IPS DF 19.7 (cell line): ENCODE results near the gene PPP1R13B.
"Not testable (repeated sequence)": the region's sequence is repeated elsewhere in the genome, so short reads cannot be mapped to it uniquely, and the experiment has no call there.

ENCODE experiments used
- DNase-seq: peaks from one replicate; pipeline ENCODE4 v3.0.0-alpha.2; 2013; ENCODE audit warnings: low read depth, low spot score

PPP1R13B gene

GRCh38 chr14:103702095-103702494, 145.3 kb downstream of the PPP1R13B start:
- no peak for DNase-seq

DNA sequence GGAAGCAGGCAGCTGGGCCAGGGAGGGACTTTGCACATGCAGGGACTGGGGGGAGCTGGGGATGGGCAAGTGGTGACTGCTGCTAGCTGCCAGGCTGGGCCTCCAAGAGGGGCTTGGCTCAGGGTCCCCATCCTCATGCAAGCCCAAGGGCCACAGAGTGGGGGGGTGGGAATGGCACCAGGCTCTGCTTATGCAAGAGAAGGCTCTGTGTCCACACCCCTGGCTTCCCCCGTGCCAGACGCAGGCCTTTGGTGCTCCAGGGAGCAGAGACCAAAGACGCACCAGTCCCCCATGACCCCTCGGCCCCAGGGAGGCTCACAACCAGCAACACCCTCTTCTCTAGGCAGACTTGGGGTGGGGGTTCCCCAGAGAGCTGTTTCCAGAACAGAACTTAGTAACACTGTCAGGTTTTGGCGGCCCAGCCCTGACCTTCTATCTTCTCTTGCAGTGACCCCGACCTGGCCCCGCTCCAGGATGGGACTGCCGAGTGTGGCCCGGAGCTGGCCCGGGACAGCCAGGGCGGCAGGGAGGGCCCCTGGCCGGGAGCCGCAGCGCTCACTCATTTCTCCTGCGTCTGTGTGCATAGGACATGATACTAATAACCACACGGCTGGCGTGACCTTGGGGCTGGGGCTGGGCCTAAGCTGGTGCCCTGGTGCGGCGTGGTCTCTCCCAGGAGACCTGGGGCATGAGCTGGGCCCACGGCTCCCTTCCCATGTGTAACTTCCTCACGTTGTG, 146.5 kb downstream of the PPP1R13B start:
- no peak for DNase-seq

DNA sequence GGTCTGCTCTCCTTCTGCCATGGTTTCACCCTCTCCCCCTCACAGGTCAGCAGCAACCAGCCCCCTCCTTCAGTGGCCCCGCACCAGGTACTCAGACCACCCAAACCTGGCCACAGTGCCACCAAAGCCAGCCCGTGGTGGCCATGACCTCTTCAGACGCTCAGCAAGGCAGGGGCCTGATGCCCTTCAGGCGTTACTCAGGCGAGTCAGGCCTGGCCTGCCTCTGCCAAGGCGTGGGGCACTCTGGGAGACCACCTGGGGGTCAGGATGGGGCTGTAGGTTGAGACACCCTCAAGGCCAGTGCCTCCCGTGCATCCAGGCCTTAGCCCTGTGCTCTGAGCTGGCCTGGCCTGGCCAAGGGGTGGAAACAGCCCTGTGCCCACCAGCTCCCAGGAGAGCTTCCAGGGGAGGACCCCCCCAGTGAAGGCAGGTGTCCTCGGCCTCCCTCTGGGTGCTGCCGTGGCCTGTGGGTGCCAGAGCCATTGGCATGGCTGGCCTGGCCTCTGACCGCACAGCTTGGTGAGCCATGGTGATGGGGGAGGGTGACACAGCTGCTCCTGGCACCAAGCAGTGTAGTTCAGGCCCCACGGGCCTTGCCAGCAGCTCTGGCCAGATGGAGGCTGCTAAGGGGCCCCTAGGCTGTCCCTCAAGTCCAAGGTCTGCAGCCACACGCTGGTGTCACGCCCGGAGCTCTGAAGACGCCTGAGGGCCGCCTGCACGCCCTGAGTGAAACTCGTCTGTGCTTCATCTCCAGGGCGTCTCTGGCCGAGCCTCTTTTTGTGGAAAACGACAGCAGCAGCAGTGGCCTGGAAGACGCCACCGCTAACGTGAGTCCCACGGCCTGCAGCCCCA, 147.2 kb downstream of the PPP1R13B start:
- no peak for DNase-seq

- DNase-seq = no peak
Measured at GRCh38 chr14:103699261-103699661, 148.1 kb downstream of the PPP1R13B start.

DNA sequence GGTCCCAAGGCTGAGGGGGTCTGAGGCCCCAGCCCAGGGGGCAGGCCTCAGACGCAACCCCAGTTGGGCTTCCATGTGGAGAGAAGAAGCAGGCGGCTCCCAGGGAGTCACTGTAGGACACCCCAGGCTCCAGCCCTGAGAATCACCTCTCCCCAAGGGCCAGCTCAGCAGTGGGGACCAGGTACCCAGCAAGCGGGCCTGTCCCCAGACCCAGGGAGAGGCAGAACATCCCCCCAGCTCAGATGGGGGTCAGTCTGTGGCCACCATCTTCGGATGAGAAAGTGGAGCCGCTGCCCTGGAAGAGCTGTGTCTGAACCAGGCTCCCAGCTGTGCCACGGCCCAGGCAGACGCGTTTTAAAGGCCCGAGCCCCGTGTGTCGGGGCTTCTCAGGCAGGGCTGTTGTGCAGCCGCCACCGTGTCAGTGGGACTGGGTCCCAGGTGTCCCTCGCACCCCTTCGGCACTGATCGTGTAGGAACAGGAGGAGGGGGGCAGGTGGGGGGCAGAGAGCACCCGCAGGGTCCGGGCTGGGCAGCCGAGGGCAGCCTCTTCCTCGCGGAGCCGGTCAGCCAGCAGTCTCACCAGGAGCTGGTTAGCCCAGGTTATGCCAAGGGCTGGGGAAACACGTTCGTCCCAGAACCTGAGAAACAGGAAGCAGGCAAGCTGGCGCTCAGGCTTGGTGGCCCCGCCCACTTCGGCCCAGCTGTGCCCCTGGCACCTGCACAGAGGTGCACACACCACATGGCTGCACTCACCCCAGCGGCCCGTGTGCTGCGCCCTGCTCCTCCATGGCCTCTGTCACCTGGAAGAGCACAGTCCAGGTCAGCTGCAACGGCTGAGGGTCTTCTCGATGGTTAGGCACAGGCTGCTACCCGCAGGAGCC, 148.8 kb downstream of the PPP1R13B start:
- no peak for DNase-seq

DNA sequence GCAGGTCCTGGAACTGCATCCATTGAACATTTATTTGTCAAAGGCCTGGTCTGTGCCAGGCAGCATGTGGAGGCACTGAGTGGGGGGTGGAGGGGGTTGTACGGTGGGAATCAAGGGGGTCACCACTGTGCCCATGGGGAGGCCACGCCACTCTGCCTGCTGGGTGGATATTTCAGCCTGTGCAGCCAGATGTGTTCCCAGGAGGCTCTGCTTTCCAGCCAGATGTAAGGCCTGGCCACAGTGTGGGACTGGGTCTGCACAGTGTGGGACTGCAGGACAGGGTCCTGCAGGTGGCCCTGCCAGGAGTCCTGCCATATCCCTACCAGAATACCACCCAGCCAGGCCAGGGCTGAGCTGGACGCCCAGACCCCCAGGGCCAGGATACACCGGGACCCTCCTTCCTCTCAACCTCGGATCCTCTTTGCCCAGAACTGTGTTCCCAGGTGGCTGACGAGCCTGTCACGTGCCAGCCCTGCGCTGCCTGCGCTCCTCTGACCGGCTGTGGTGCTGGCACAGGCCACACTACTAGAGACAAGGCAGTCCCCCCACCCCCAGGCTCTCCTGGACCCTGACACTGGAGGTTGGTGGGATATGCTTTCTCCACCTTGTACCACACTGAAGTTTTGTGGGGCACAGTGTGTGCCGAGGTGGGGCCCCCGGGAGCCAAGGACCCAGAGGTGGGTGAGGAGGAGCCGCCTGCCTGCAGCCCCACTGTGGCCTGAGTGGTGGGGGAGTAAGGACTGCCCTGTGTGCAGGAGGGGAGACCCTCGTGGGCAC, 149.6 kb downstream of the PPP1R13B start:
- no peak for DNase-seq

GRCh38 chr14:103697206-103697602, 150.2 kb downstream of the PPP1R13B start:
- DNase-seq = no peak

GRCh38 chr14:103696466-103697071, 150.8 kb downstream of the PPP1R13B start:
- no peak for DNase-seq

DNA sequence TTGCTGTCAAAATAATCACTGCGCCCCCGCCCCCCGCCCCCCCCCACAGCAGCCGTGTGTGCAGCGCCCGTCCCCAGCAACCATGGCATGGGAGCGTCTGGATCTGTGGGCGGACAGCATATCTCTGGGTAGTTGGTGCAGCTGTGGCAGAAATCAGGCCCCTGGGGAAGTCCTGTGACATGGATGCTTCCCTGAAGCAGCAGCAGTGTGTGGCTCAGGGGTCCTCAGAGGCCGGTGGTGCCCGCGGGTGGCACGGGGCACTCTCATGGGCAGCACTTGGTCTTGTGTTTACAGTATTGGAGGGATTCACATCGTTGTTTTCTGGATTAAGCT, 151.3 kb downstream of the PPP1R13B start:
- no peak for DNase-seq

DNA sequence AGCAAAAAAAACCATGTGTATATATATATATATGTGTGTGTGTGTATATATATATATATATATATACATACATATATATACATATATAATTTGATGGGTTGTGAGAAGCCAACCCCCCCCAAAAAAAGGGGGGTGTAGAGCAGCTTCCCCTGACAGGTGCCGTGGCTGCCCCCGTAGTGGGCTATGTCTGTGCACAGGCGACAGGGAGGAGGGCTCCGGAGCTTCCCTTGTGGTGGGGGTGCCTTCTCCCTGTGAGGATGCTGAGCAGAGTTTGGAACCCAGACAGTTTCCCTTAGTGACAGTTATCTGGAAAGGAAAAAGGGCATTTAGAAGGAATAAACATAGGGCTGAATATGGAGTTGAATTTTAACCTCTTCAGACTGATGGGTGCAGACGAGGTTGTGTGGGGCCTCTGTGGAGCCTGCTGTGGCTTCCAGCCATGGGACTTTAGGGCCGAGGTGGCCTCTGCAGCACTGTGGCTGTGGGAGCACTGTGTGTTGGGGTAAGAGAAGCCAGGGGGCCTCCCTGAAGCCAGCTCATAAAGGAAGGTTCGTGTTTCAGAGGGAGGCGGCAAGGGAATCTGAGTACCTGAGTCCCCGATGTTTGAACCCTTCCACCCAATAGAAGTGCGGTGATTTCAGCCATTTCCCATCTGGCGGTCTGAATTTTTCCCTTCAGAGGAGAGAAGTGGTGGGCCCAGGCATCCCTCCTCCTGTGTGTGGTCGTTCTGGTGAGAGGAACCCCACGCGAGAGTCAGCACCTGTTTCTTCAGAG, 151.9 kb downstream of the PPP1R13B start:
- no peak for DNase-seq

DNA sequence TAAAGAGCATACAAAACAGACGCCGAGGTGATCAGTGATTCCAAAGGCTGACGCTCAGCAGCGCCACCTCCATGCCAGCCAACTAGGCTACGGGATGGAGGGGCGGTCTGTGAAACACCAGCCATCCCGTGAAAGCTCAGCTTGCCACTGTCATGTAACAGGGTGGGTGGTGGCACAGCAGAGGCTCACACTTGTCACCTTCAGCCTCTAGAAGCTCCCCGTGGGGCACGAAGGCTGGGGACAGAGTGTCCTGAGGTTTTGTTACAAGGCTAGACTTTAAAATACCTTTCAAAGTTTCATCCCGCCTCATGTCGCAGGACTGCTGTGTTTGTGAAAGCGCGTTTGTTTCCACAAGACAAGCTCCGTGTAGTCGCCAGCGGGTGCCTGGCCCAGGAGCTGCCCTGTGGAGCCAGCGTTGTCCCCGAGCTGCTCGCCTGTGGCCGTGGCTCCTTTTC, 152.8 kb downstream of the PPP1R13B start:
- DNase-seq = no peak

- no peak for DNase-seq
Measured at GRCh38 chr14:103693515-103693914, 153.9 kb downstream of the PPP1R13B start.

DNA sequence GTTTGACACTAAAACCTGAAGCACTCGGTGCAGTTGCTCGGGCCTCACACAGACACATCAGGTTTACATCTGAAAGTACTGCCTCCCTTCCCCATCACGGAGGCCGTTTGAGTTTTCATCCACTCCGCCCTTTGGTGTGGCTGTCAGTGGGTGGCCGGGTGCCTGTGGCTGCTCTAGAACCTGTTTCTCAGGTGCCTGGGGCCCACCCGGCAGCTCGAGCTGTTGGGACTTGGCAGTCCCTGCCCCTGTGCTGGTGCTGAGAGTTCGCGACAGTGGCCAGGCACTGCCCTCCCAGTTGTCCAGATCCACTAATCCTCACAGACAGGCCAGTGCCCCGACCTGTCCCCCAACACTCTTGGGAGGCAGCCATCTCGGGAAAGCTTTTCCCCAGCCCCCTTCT, 154.5 kb downstream of the PPP1R13B start:
- no peak for DNase-seq

GRCh38 chr14:103692159-103692558, 155.2 kb downstream of the PPP1R13B start:
- DNase-seq = no peak

DNA sequence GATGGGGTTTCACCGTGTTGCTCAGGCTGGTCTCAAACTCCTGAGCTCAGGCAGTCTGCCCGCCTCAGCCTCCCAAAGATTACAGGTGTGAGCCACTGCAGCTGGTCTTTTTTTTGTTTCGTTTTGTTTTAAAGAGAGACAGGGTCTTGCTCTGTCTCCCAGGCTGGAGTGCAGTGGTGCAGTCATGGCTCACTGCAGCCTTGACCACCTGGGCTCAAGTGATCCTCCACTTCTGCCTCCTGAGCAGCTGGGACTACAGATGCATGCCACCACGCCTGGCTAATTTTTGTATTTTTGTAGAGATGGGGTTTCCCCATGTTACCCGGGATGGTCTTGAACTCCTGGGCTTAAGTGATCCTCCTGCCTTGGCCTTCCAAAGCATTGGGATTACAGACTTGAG, 155.7 kb downstream of the PPP1R13B start:
- not testable (repeated sequence) for DNase-seq

GRCh38 chr14:103690332-103690731, 157.0 kb downstream of the PPP1R13B start:
- DNase-seq = no peak

GRCh38 chr14:103688906-103689902, 158.2 kb downstream of the PPP1R13B start:
- DNase-seq = no peak

- DNase-seq = no peak
Measured at GRCh38 chr14:103688441-103688840, 158.9 kb downstream of the PPP1R13B start.

GRCh38 chr14:103687712-103688111, 159.7 kb downstream of the PPP1R13B start:
- DNase-seq = no peak
